Measurements from ENCODE around the gene ASF1A.

ASF1A gene

GRCh38 chr6:118881440-118882313 lies 12.3 kb upstream of the ASF1A start:
- no peak for DNase-seq (ENCODE audit: low read depth in 2 of 2, low spot score in 1 of 2)

GRCh38 chr6:118882314-118882905 lies 11.5 kb upstream of the ASF1A start:
- no peak for DNase-seq (ENCODE audit: low read depth in 2 of 2, low spot score in 1 of 2)

GRCh38 chr6:118886641-118887040 lies 7.3 kb upstream of the ASF1A start:
- no peak for DNase-seq (ENCODE audit: low read depth in 2 of 2, low spot score in 1 of 2)

GRCh38 chr6:118889163-118889562 lies 4.8 kb upstream of the ASF1A start:
- DNase-seq (ENCODE audit: low read depth in 2 of 2, low spot score in 1 of 2) = no peak

- DNase-seq (ENCODE audit: low read depth in 2 of 2, low spot score in 1 of 2) = no peak
Measured at GRCh38 chr6:118890997-118891790, 2.8 kb upstream of the ASF1A start.

GRCh38 chr6:118892355-118892991 lies 1.5 kb upstream of the ASF1A start:
- DNase-seq (ENCODE audit: low read depth in 2 of 2, low spot score in 1 of 2) = no peak

GRCh38 chr6:118893064-118893806 lies 717 bp upstream of the ASF1A start:
- DNase-seq (ENCODE audit: low read depth in 2 of 2, low spot score in 1 of 2) = peak; percentile 5 to 18

GRCh38 chr6:118894425-118895260 lies 691 bp downstream of the ASF1A start:
- peak; percentile 17 to 41 for DNase-seq (ENCODE audit: low read depth in 2 of 2, low spot score in 1 of 2)

GRCh38 chr6:118895261-118895560 lies 1.3 kb downstream of the ASF1A start:
- DNase-seq (ENCODE audit: low read depth in 2 of 2, low spot score in 1 of 2) = no peak

GRCh38 chr6:118895859-118896258 lies 1.9 kb downstream of the ASF1A start:
- DNase-seq (ENCODE audit: low read depth in 2 of 2, low spot score in 1 of 2) = no peak

- DNase-seq (ENCODE audit: low read depth in 2 of 2, low spot score in 1 of 2) = no peak
Measured at GRCh38 chr6:118896339-118897136, 2.6 kb downstream of the ASF1A start.

GRCh38 chr6:118897386-118897785 lies 3.4 kb downstream of the ASF1A start:
- DNase-seq (ENCODE audit: low read depth in 2 of 2, low spot score in 1 of 2) = no peak

GRCh38 chr6:118899948-118900347 lies 6.0 kb downstream of the ASF1A start:
- DNase-seq (ENCODE audit: low read depth in 2 of 2, low spot score in 1 of 2) = no peak

- DNase-seq (ENCODE audit: low read depth in 2 of 2, low spot score in 1 of 2) = no peak
Measured at GRCh38 chr6:118902726-118903125, 8.8 kb downstream of the ASF1A start.

- no peak for DNase-seq (ENCODE audit: low read depth in 2 of 2, low spot score in 1 of 2)
Measured at GRCh38 chr6:118903138-118903537, 9.2 kb downstream of the ASF1A start.

GRCh38 chr6:118903691-118904090 lies 9.7 kb downstream of the ASF1A start:
- no peak for DNase-seq (ENCODE audit: low read depth in 2 of 2, low spot score in 1 of 2)

- no peak for DNase-seq (ENCODE audit: low read depth in 2 of 2, low spot score in 1 of 2)
Measured at GRCh38 chr6:118905084-118905483, 11.1 kb downstream of the ASF1A start.

- DNase-seq (ENCODE audit: low read depth in 2 of 2, low spot score in 1 of 2) = no peak
Measured at GRCh38 chr6:118905851-118906250, 11.9 kb downstream of the ASF1A start.

- no peak for DNase-seq (ENCODE audit: low read depth in 2 of 2, low spot score in 1 of 2)
Measured at GRCh38 chr6:118908441-118908840, 14.5 kb downstream of the ASF1A start.

Measured in stimulated activated CD8-positive, alpha-beta memory T cell treated with anti-CD3 and anti-CD28 coated beads, Interleukin-4, amount 100 ng/mL, for 1 hour (primary cell).